Skeletal muscle satellite cell (primary cell): ENCODE results near the gene ZNF681.
"Not testable (repeated sequence)": the region's sequence is repeated elsewhere in the genome, so short reads cannot be mapped to it uniquely, and the experiment has no call there.

Experiments used
- H3K27me3 ChIP-seq: 2 replicates; pipeline ENCODE4 v1.7.0; 2013; ENCODE audit warnings: low read length; ENCODE audit not compliant: control insufficient read depth, insufficient read depth
- H3K36me3 ChIP-seq: 2 replicates; pipeline ENCODE4 v1.7.0; 2013; ENCODE audit warnings: mild to moderate bottlenecking, control low read depth, low read length; ENCODE audit not compliant: insufficient read depth
- H3K4me1 ChIP-seq: 2 replicates; pipeline ENCODE4 v1.7.0; 2013; ENCODE audit warnings: low read length; ENCODE audit not compliant: control insufficient read depth, insufficient read depth
- H3K4me2 ChIP-seq: 2 replicates; pipeline ENCODE4 v1.7.0; 2013; ENCODE audit warnings: mild to moderate bottlenecking, low read length
- H3K4me3 ChIP-seq: 2 replicates; pipeline ENCODE4 v1.7.0; 2013; ENCODE audit warnings: low read length
- H3K9ac ChIP-seq: 2 replicates; pipeline ENCODE4 v1.7.0; 2013; ENCODE audit warnings: mild to moderate bottlenecking, low read depth, low read length, moderate library complexity
- H3K9me3 ChIP-seq: replicated peaks from 2 replicates; pipeline ENCODE4 v1.7.0; 2013; ENCODE audit warnings: mild to moderate bottlenecking, control low read depth, low read length

The ZNF681 gene

GRCh38 chr19:23788411-23788810 lies 29.7 kb upstream of the ZNF681 start:
- Histone ChIP-seq H3K4me3 (no peak overlapping the region), H3K27me3 (no peaks in the 10 kb centered on the region), H3K9ac (no peak overlapping the region), H3K4me1 (no peaks in the 10 kb centered on the region), H3K36me3 (no peaks in the 10 kb centered on the region), H3K9me3 (peaks cover 7% of the 10 kb centered on the region), H3K4me2 (no peak overlapping the region)

- no peaks in the 10 kb centered on the region for H3K4me1 ChIP-seq
- H3K4me3 ChIP-seq: no peak overlapping the region
- H3K9ac ChIP-seq: no peak overlapping the region
- no peak overlapping the region for H3K4me2 ChIP-seq
- H3K9me3 ChIP-seq: peaks cover 7% of the 10 kb centered on the region
- H3K36me3 ChIP-seq: no peaks in the 10 kb centered on the region
- no peaks in the 10 kb centered on the region for H3K27me3 ChIP-seq
Measured at GRCh38 chr19:23787106-23787505, 28.4 kb upstream of the ZNF681 start.

GRCh38 chr19:23785982-23786381 lies 27.3 kb upstream of the ZNF681 start:
- Histone ChIP-seq H3K4me2 (no peak overlapping the region), H3K36me3 (no peaks in the 10 kb centered on the region), H3K4me1 (no peaks in the 10 kb centered on the region), H3K9me3 (peaks cover 7% of the 10 kb centered on the region), H3K4me3 (no peak overlapping the region), H3K9ac (no peak overlapping the region), H3K27me3 (no peaks in the 10 kb centered on the region)

- H3K9ac ChIP-seq: no peak overlapping the region
- no peaks in the 10 kb centered on the region for H3K36me3 ChIP-seq
- no peak overlapping the region for H3K4me3 ChIP-seq
- H3K4me2 ChIP-seq: no peak overlapping the region
- no peaks in the 10 kb centered on the region for H3K27me3 ChIP-seq
- peaks cover 9% of the 10 kb centered on the region for H3K9me3 ChIP-seq
- no peaks in the 10 kb centered on the region for H3K4me1 ChIP-seq
Measured at GRCh38 chr19:23784274-23784673, 25.6 kb upstream of the ZNF681 start.

GRCh38 chr19:23783636-23784035 lies 24.9 kb upstream of the ZNF681 start:
- Histone ChIP-seq H3K27me3 (no peaks in the 10 kb centered on the region), H3K9ac (no peak overlapping the region), H3K4me3 (no peak overlapping the region), H3K4me1 (no peaks in the 10 kb centered on the region), H3K36me3 (no peaks in the 10 kb centered on the region), H3K9me3 (peaks cover 8% of the 10 kb centered on the region), H3K4me2 (no peak overlapping the region)

GRCh38 chr19:23779645-23780044 lies 21.0 kb upstream of the ZNF681 start:
- Histone ChIP-seq H3K4me2 (no peak overlapping the region), H3K9ac (no peak overlapping the region), H3K4me1 (no peaks in the 10 kb centered on the region), H3K36me3 (no peaks in the 10 kb centered on the region), H3K9me3 (peaks cover 11% of the 10 kb centered on the region), H3K4me3 (no peak overlapping the region), H3K27me3 (no peaks in the 10 kb centered on the region)

GRCh38 chr19:23778566-23778965 lies 19.9 kb upstream of the ZNF681 start:
- H3K9ac ChIP-seq: no peak overlapping the region

GRCh38 chr19:23778036-23778435 lies 19.3 kb upstream of the ZNF681 start:
- H3K9me3 ChIP-seq: peaks cover 11% of the 10 kb centered on the region
- not testable (repeated sequence) for H3K4me1 ChIP-seq, H3K27me3 ChIP-seq, H3K9ac ChIP-seq, H3K4me2 ChIP-seq, H3K36me3 ChIP-seq, H3K4me3 ChIP-seq

More at GRCh38 chr19:23778566-23778965, 19.9 kb upstream of the ZNF681 start:
- Histone ChIP-seq H3K9me3 (peaks cover 11% of the 10 kb centered on the region), H3K4me3 (no peak overlapping the region), H3K4me2 (no peak overlapping the region), H3K36me3 (no peaks in the 10 kb centered on the region), H3K4me1 (no peaks in the 10 kb centered on the region), H3K27me3 (no peaks in the 10 kb centered on the region)

GRCh38 chr19:23777216-23777615 lies 18.5 kb upstream of the ZNF681 start:
- H3K27me3 ChIP-seq: no peaks in the 10 kb centered on the region
- H3K4me3 ChIP-seq: no peak overlapping the region
- no peak overlapping the region for H3K9ac ChIP-seq
- no peak overlapping the region for H3K4me2 ChIP-seq
- H3K9me3 ChIP-seq: peaks cover 11% of the 10 kb centered on the region
- no peaks in the 10 kb centered on the region for H3K4me1 ChIP-seq
- no peaks in the 10 kb centered on the region for H3K36me3 ChIP-seq

- Histone ChIP-seq H3K9ac (no peak overlapping the region), H3K4me1 (no peaks in the 10 kb centered on the region), H3K27me3 (no peaks in the 10 kb centered on the region), H3K9me3 (peaks cover 11% of the 10 kb centered on the region), H3K36me3 (no peaks in the 10 kb centered on the region), H3K4me3 (no peak overlapping the region), H3K4me2 (no peak overlapping the region)
Measured at GRCh38 chr19:23776507-23777205, 18.0 kb upstream of the ZNF681 start.

- H3K4me2 ChIP-seq: no peak overlapping the region
- H3K9me3 ChIP-seq: peaks cover 7% of the 10 kb centered on the region
- H3K36me3 ChIP-seq: no peaks in the 10 kb centered on the region
- no peak overlapping the region for H3K9ac ChIP-seq
- H3K27me3 ChIP-seq: no peaks in the 10 kb centered on the region
- no peak overlapping the region for H3K4me3 ChIP-seq
- no peaks in the 10 kb centered on the region for H3K4me1 ChIP-seq
Measured at GRCh38 chr19:23774524-23774971, 15.9 kb upstream of the ZNF681 start.

GRCh38 chr19:23774106-23774505 lies 15.4 kb upstream of the ZNF681 start:
- Histone ChIP-seq H3K9ac (no peak overlapping the region), H3K36me3 (no peaks in the 10 kb centered on the region), H3K4me2 (no peak overlapping the region), H3K4me1 (no peaks in the 10 kb centered on the region), H3K27me3 (no peaks in the 10 kb centered on the region), H3K9me3 (peaks cover 3% of the 10 kb centered on the region), H3K4me3 (no peak overlapping the region)
